GM21515 (cell line): ENCODE results near the gene AGAP9.
"Not testable (repeated sequence)": the region's sequence is repeated elsewhere in the genome, so short reads cannot be mapped to it uniquely, and the experiment has no call there.

Experiments used
- ATAC-seq: cut with Tn5 transposase; IDR thresholded peaks from one replicate; pipeline ENCODE4 v1.9.1; 2021; ENCODE audit not compliant: unreplicated experiment

The AGAP9 gene

GRCh38 chr10:47489630-47490029, 33.8 kb downstream of the AGAP9 start:
- not testable (repeated sequence) for ATAC-seq

GRCh38 chr10:47485943-47486342, 37.5 kb downstream of the AGAP9 start:
- not testable (repeated sequence) for ATAC-seq

GRCh38 chr10:47484786-47485185, 38.7 kb downstream of the AGAP9 start:
- ATAC-seq = not testable (repeated sequence)

GRCh38 chr10:47483923-47484322, 39.5 kb downstream of the AGAP9 start, which contains the start of gene ANXA8:
Gene ANXA8 (minus strand): TSS chr10:47484115. CDS start chr10:47483933, 182 bp downstream.
- not testable (repeated sequence) for ATAC-seq

GRCh38 chr10:47482367-47482766, 41.1 kb downstream of the AGAP9 start:
- ATAC-seq = not testable (repeated sequence)

GRCh38 chr10:47481768-47482181, 41.7 kb downstream of the AGAP9 start:
- ATAC-seq = not testable (repeated sequence)

GRCh38 chr10:47481182-47481766, 42.2 kb downstream of the AGAP9 start:
- ATAC-seq = not testable (repeated sequence)

GRCh38 chr10:47480133-47480532, 43.3 kb downstream of the AGAP9 start:
- not testable (repeated sequence) for ATAC-seq

- not testable (repeated sequence) for ATAC-seq
Measured at GRCh38 chr10:47478114-47478513, 45.3 kb downstream of the AGAP9 start.

GRCh38 chr10:47477078-47477477, 46.4 kb downstream of the AGAP9 start:
- ATAC-seq = not testable (repeated sequence)

GRCh38 chr10:47475101-47475500, 48.3 kb downstream of the AGAP9 start:
- not testable (repeated sequence) for ATAC-seq

- ATAC-seq = not testable (repeated sequence)
Measured at GRCh38 chr10:47473516-47473915, 49.9 kb downstream of the AGAP9 start.

GRCh38 chr10:47472647-47473046, 50.8 kb downstream of the AGAP9 start:
- ATAC-seq = not testable (repeated sequence)

- not testable (repeated sequence) for ATAC-seq
Measured at GRCh38 chr10:47472072-47472471, 51.4 kb downstream of the AGAP9 start.

GRCh38 chr10:47468731-47469528, 54.5 kb downstream of the AGAP9 start:
- not testable (repeated sequence) for ATAC-seq

- ATAC-seq = not testable (repeated sequence)
Measured at GRCh38 chr10:47467957-47468356, 55.5 kb downstream of the AGAP9 start.

- ATAC-seq = not testable (repeated sequence)
Measured at GRCh38 chr10:47467458-47467857, 56.0 kb downstream of the AGAP9 start.

- ATAC-seq = not testable (repeated sequence)
Measured at GRCh38 chr10:47465216-47465917, 58.1 kb downstream of the AGAP9 start.

- ATAC-seq = not testable (repeated sequence)
Measured at GRCh38 chr10:47462577-47463358, 60.7 kb downstream of the AGAP9 start.

- ATAC-seq = not testable (repeated sequence)
Measured at GRCh38 chr10:47461261-47461687, 62.2 kb downstream of the AGAP9 start.
